GM12892 (cell line): ENCODE results near the gene DUSP3.

Experiments
- POLR2A ChIP-seq: IDR thresholded peaks from 2 replicates; pipeline ENCODE4 v1.6.1; 2011; ENCODE audit warnings: low read depth, low read length, control low read depth
- POLR2AphosphoS5 ChIP-seq: IDR thresholded peaks from 2 replicates; pipeline ENCODE4 v1.6.1; 2011; ENCODE audit warnings: low read depth, low read length, control low read depth

DNA sequence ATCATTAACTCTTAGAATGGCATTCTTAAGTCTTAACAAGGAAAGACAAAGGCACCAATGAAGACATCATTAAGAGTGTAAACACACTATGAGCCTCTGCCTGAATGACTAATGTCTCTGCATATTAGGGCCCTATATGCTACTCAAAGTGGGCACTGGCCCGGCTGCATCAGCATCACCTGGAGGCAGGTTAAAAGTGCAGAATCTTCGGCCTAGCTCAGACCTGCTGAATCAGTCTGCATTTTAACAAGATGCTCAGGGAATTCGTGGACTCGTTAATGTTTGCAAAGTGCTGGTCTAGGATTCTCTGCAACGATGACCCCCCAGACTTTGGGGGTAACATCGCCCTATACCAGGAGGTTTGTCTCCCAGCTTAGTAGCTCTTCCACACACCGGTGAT lies 47.4 kb upstream of the DUSP3 start:
- no peak for TF ChIP-seq POLR2A
- no peak for TF ChIP-seq POLR2AphosphoS5
